Fibroblast of lung (primary cell): ENCODE results near the gene HIVEP1.

Experiments
- CTCF ChIP-seq, 2 donors: IDR thresholded peaks in 1 of 2; conservative IDR thresholded peaks in 1 of 2; 1 replicate in 1 of 2; 2 replicates in 1 of 2; pipeline ENCODE4 v1.5.1; 2011 to 2012; ENCODE audit warnings: low read length in 2 of 2, control low read depth in 1 of 2, inconsistent platforms in 1 of 2, low read depth in 1 of 2, mild to moderate bottlenecking in 1 of 2
- EZH2 ChIP-seq: IDR thresholded peaks from 2 replicates; pipeline ENCODE4 v1.5.1; 2012; ENCODE audit warnings: low read length, control low read depth, mild to moderate bottlenecking; ENCODE audit errors: missing control alignments

DNA sequence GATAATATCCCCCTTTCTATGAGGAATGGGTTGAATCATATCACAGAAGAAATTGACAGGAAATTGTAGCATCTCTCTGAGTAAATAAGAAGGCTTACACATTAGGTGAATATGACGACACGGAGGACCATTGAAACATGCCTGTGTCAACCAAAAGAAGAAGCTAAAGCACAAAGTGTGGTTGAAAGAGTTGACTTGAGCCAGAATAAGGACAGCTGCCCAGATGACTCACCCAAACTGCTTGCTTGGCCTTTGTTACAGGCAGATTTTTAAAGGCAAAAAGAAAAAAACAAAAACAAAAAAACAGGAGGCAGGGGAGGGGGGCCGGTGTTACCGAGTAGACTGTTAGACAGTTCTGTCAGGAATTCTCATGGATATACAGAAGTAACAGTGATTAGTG lies 148.2 kb downstream of the HIVEP1 start:
- TF ChIP-seq CTCF (conservative IDR thresholded peaks at IDR 0.05 in 1 of 2, IDR thresholded peaks at IDR 0.05 in 1 of 2; ENCODE audit: low read depth in 1 of 2, low read length in 2 of 2) (no peak), EZH2 (no peak)
